ENCODE results near the gene FRS2.

DNA sequence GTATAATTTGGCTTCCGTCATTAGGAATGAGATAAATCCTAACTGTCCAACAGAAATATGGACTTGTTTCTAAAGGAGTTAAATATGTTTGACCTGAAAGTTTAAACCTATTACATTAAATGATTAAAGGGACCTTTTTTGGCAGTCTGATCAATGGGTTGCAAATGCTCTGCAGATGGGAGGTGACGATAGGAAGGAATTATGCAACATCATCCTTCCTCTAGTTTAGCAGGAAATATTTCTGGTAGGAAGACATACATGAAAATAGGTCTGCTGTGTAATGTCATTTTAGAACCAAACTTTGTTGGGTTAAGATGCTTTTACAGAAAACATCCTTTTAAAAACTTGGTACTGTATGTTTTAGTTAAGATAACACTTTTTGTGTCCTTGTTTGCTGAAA is 137.9 kb downstream of the FRS2 start:
- TF ChIP-seq, protein P1, sequence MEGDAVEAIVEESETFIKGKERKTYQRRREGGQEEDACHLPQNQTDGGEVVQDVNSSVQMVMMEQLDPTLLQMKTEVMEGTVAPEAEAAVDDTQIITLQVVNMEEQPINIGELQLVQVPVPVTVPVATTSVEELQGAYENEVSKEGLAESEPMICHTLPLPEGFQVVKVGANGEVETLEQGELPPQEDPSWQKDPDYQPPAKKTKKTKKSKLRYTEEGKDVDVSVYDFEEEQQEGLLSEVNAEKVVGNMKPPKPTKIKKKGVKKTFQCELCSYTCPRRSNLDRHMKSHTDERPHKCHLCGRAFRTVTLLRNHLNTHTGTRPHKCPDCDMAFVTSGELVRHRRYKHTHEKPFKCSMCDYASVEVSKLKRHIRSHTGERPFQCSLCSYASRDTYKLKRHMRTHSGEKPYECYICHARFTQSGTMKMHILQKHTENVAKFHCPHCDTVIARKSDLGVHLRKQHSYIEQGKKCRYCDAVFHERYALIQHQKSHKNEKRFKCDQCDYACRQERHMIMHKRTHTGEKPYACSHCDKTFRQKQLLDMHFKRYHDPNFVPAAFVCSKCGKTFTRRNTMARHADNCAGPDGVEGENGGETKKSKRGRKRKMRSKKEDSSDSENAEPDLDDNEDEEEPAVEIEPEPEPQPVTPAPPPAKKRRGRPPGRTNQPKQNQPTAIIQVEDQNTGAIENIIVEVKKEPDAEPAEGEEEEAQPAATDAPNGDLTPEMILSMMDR (IDR thresholded peaks at IDR 0.05) = no peak
- TF ChIP-seq POLR2A (IDR thresholded peaks at IDR 0.05) = no peak

Measured in prostate gland (tissue), 2 donors.